Neural cell (in vitro differentiated cells): Measurements from ENCODE around the gene USP32. TPM values are rescaled to one million over a fixed set of nuclear protein-coding genes. Genes with fewer than 3 reads are reported as not detected.

Experiments
- H2AFZ ChIP-seq: fragments of 200-600, 300-800 bp; sonication (generic), shearing (Covaris generic); 2 replicates; pipeline ENCODE4 v1.6.0; 2014; ENCODE audit warnings: low read depth, mild to moderate bottlenecking, antibody characterized with exemption, low read length, moderate library complexity
- H3F3A ChIP-seq: fragments of 200-600 bp; shearing (Covaris generic); 2 replicates; pipeline ENCODE4 v1.6.1; 2016; ENCODE audit warnings: mild to moderate bottlenecking, moderate library complexity, mixed read lengths, antibody characterized with exemption, low read length; ENCODE audit not compliant: insufficient read depth, poor library complexity, severe bottlenecking
- H3K27ac ChIP-seq: fragments of 200-600, 300-800 bp; sonication (generic), shearing (Covaris generic); 2 replicates; pipeline ENCODE4 v1.5.1; 2014; ENCODE audit warnings: mild to moderate bottlenecking, low read length, moderate library complexity
- H3K27me3 ChIP-seq: fragments of 300-800, 200-600 bp; sonication (generic), shearing (Covaris generic); 2 replicates; pipeline ENCODE4 v1.6.0; 2014; ENCODE audit warnings: mild to moderate bottlenecking, low read depth, low read length, moderate library complexity; ENCODE audit not compliant: insufficient read depth
- H3K36me3 ChIP-seq: fragments of 300-800, 200-600 bp; sonication (generic), shearing (Covaris generic); 2 replicates; pipeline ENCODE4 v1.5.1; 2014; ENCODE audit warnings: mild to moderate bottlenecking, antibody characterized with exemption, low read length, moderate library complexity; ENCODE audit not compliant: insufficient read depth
- H3K4me2 ChIP-seq: fragments of 300-800, 200-600 bp; sonication (generic), shearing (Covaris generic); 2 replicates; pipeline ENCODE4 v1.6.0; 2014; ENCODE audit warnings: mild to moderate bottlenecking, low read length
- H3K4me3 ChIP-seq: fragments of 300-800, 200-600 bp; sonication (generic), shearing (Covaris generic); 2 replicates; pipeline ENCODE4 v1.5.1; 2014; ENCODE audit warnings: mild to moderate bottlenecking, low read length, moderate library complexity
- H3K79me2 ChIP-seq: fragments of 200-600 bp; shearing (Covaris generic); replicated peaks from 2 replicates; pipeline ENCODE4 v1.6.0; 2014; ENCODE audit warnings: mild to moderate bottlenecking, low read length, moderate library complexity; ENCODE audit not compliant: insufficient read depth
- H3K9ac ChIP-seq: fragments of 300-800, 200-600 bp; sonication (generic), shearing (Covaris generic); 2 replicates; pipeline ENCODE4 v1.6.1; 2016; ENCODE audit warnings: mild to moderate bottlenecking, low read length, mixed read lengths
- H3K9me2 ChIP-seq: fragments of 200-600 bp; shearing (Covaris generic); 2 replicates; pipeline ENCODE4 v1.6.1; 2016; ENCODE audit warnings: mild to moderate bottlenecking, low read length, mixed read lengths; ENCODE audit not compliant: insufficient read depth
- H3K9me3 ChIP-seq: fragments of 200-600, 300-800 bp; sonication (generic), shearing (Covaris generic); 2 replicates; pipeline ENCODE4 v1.6.1; 2016; ENCODE audit warnings: mild to moderate bottlenecking, mixed run types, low read length, moderate library complexity, mixed read lengths
- H4K20me1 ChIP-seq: fragments of 200-600 bp; shearing (Covaris generic); 2 replicates; pipeline ENCODE4 v1.6.1; 2016; ENCODE audit warnings: mild to moderate bottlenecking, mixed run types; ENCODE audit not compliant: insufficient read depth
- CTCF ChIP-seq: fragments of 450-650 bp; IDR thresholded peaks from 2 replicates; pipeline ENCODE4 v1.5.1; 2014; ENCODE audit warnings: antibody characterized with exemption, mild to moderate bottlenecking, moderate library complexity; ENCODE audit not compliant: poor library complexity, severe bottlenecking
- EP300 ChIP-seq: fragments of 450-650 bp; conservative IDR thresholded peaks from 2 replicates; pipeline ENCODE4 v1.6.1; 2014; ENCODE audit warnings: antibody characterized with exemption, mild to moderate bottlenecking, moderate library complexity; ENCODE audit not compliant: poor library complexity, severe bottlenecking
- EZH2 ChIP-seq: fragments of 200-600, 300-800 bp; shearing (Covaris generic), sonication (generic); IDR thresholded peaks from 2 replicates; pipeline ENCODE4 v1.6.1; 2014; ENCODE audit warnings: antibody characterized with exemption, low read length, borderline replicate concordance, mild to moderate bottlenecking; ENCODE audit not compliant: insufficient read depth, poor library complexity, severe bottlenecking
- MXI1 ChIP-seq: fragments of 450-650 bp; conservative IDR thresholded peaks from 2 replicates; pipeline ENCODE4 v1.6.1; 2014; ENCODE audit warnings: antibody characterized with exemption, mild to moderate bottlenecking; ENCODE audit not compliant: poor library complexity, severe bottlenecking
- POLR2AphosphoS5 ChIP-seq: IDR thresholded peaks from 2 replicates; pipeline ENCODE4 v1.6.1; 2012
- RAD21 ChIP-seq: fragments of 450-650 bp; conservative IDR thresholded peaks from 2 replicates; pipeline ENCODE4 v1.6.1; 2014; ENCODE audit warnings: antibody characterized with exemption, mild to moderate bottlenecking, moderate library complexity
- REST ChIP-seq: IDR thresholded peaks from 2 replicates; pipeline ENCODE4 v1.6.1; 2012; ENCODE audit warnings: borderline replicate concordance
- SMC3 ChIP-seq: fragments of 450-650 bp; conservative IDR thresholded peaks from 2 replicates; pipeline ENCODE4 v1.6.1; 2014; ENCODE audit warnings: antibody characterized with exemption, mild to moderate bottlenecking, moderate library complexity; ENCODE audit not compliant: poor library complexity
- TAF1 ChIP-seq: IDR thresholded peaks from 2 replicates; pipeline ENCODE4 v1.6.1; 2012; ENCODE audit warnings: low read depth
- polyA plus RNA-seq: library from polyadenylated mRNA; depleted of rRNA; stranded (reverse); fragments of >200 nt; gene quantifications from 2 replicates; pipeline ENCODE4 v1.2.3, GENCODE V29; 2014

Gene USP32
- polyA plus RNA-seq, 1 donor from 2014 or later, result 25.7 TPM

- Histone ChIP-seq H3F3A (no peaks in the 10 kb centered on the region), H2AFZ (no peak overlapping the region), H3K79me2 (no peaks in the 10 kb centered on the region), H3K9me3 (no peaks in the 10 kb centered on the region), H3K27me3 (no peaks in the 10 kb centered on the region), H3K4me2 (no peak overlapping the region), H4K20me1 (no peaks in the 10 kb centered on the region), H3K9me2 (no peaks in the 10 kb centered on the region), H3K27ac (no peak overlapping the region), H3K4me3 (no peak overlapping the region), H3K9ac (no peak overlapping the region), H3K36me3 (no peaks in the 10 kb centered on the region)
- TF ChIP-seq REST, result no peak
- no peak for TF ChIP-seq MXI1
- TF ChIP-seq SMC3, result no peak
- no peak for TF ChIP-seq EP300
- no peak for TF ChIP-seq CTCF
- TF ChIP-seq RAD21, result no peak
- no peak for TF ChIP-seq TAF1
- no peak for TF ChIP-seq POLR2AphosphoS5
- TF ChIP-seq EZH2, result no peak
Measured at GRCh38 chr17:60157487-60158040, 234.4 kb downstream of the USP32 start.

GRCh38 chr17:60156746-60157145, 235.2 kb downstream of the USP32 start:
- H3K36me3 ChIP-seq, result no peaks in the 10 kb centered on the region
- H3K9me2 ChIP-seq, result no peaks in the 10 kb centered on the region
- H4K20me1 ChIP-seq, result no peaks in the 10 kb centered on the region
- H3K27me3 ChIP-seq, result peaks cover 2% of the 10 kb centered on the region
- TF ChIP-seq RAD21, result no peak
- no peak for TF ChIP-seq EZH2
- no peak for TF ChIP-seq POLR2AphosphoS5
- no peak overlapping the region for H3K9ac ChIP-seq
- no peak overlapping the region for H3K4me3 ChIP-seq
- H3K79me2 ChIP-seq, result no peaks in the 10 kb centered on the region
- H3K4me2 ChIP-seq, result no peak overlapping the region
- H2AFZ ChIP-seq, result no peak overlapping the region
- H3K27ac ChIP-seq, result no peak overlapping the region
- H3F3A ChIP-seq, result no peaks in the 10 kb centered on the region
- no peaks in the 10 kb centered on the region for H3K9me3 ChIP-seq
